ENCODE data around the gene TRRAP.

DNA sequence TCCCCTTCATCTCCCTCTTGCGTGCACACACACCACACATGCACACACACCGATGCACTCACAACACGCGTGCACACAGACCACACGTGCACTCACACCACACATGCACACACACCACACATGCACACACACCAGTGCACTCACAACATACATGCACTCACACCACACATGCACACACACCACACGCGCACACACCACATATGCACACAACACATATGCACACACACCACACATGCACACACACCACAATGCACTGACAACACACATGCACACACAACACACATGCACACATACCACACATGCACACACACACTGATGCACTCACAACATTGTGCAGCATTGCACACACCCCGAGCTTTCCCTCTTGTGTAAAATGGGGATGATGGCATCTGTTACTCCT is 68.1 kb downstream of the TRRAP start:
- no peak for TF ChIP-seq POLR2A (IDR thresholded peaks at IDR 0.05; ENCODE audit: low read length)
- TF ChIP-seq GATA1 (IDR thresholded peaks at IDR 0.05; ENCODE audit: low read depth, low read length): no peak

All from erythroblast (primary cell).